ENCODE measurements around the gene ENHO. TPM values are rescaled to one million over a fixed set of nuclear protein-coding genes. Genes with fewer than 3 reads are reported as not detected.

Gene ENHO
- polyA plus RNA-seq, 1 donor from 2014 or later = not detected

GRCh38 chr9:34559624-34560455 lies 37.0 kb upstream of the ENHO start:
- H3K27me3 Mint-ChIP-seq = peaks cover 17% of the 10 kb centered on the region

GRCh38 chr9:34558919-34559623 lies 36.3 kb upstream of the ENHO start:
- Mint-ChIP-seq H3K4me1 (peaks cover 0 to 5% (median 2%) of the 10 kb centered on the region in 3 donors), H3K36me3 (no peaks in the 10 kb centered on the region), H3K9me3 (peaks cover 0 to 8% (median 2%) of the 10 kb centered on the region in 3 donors), H3K27me3 (peaks cover 21% of the 10 kb centered on the region), H3K4me3 (no peak overlapping the region), H3K27ac (peak overlapping the region in 1 of 3 donors; percentile 63)

More at GRCh38 chr9:34559624-34560455, 37.0 kb upstream of the ENHO start:
- peaks cover 0 to 8% (median 2%) of the 10 kb centered on the region in 3 donors for H3K9me3 Mint-ChIP-seq
- no peaks in the 10 kb centered on the region for H3K36me3 Mint-ChIP-seq
- peaks cover 0 to 4% (median 2%) of the 10 kb centered on the region in 3 donors for H3K4me1 Mint-ChIP-seq
- no peak overlapping the region for H3K4me3 Mint-ChIP-seq
- H3K27ac Mint-ChIP-seq = no peak overlapping the region

- Mint-ChIP-seq H3K4me1 (peaks cover 0 to 5% (median 2%) of the 10 kb centered on the region in 3 donors), H3K27me3 (peaks cover 17% of the 10 kb centered on the region), H3K9me3 (peaks cover 0 to 8% (median 2%) of the 10 kb centered on the region in 3 donors), H3K36me3 (no peaks in the 10 kb centered on the region), H3K27ac (no peak overlapping the region), H3K4me3 (no peak overlapping the region)
Measured at GRCh38 chr9:34558364-34558763, 35.6 kb upstream of the ENHO start.

- Mint-ChIP-seq H3K36me3 (no peaks in the 10 kb centered on the region), H3K4me3 (no peak overlapping the region), H3K9me3 (peaks cover 0 to 5% (median 2%) of the 10 kb centered on the region in 3 donors), H3K27me3 (peaks cover 17% of the 10 kb centered on the region), H3K4me1 (peaks cover 0 to 5% (median 2%) of the 10 kb centered on the region in 3 donors), H3K27ac (no peak overlapping the region)
Measured at GRCh38 chr9:34557426-34558321, 34.9 kb upstream of the ENHO start.

GRCh38 chr9:34556949-34557348 lies 34.2 kb upstream of the ENHO start:
- Mint-ChIP-seq H3K4me1 (peaks cover 0 to 5% (median 2%) of the 10 kb centered on the region in 3 donors), H3K9me3 (peaks cover 0 to 5% (median 0%) of the 10 kb centered on the region in 3 donors), H3K36me3 (no peaks in the 10 kb centered on the region), H3K27me3 (peaks cover 17% of the 10 kb centered on the region), H3K4me3 (no peak overlapping the region), H3K27ac (no peak overlapping the region)

GRCh38 chr9:34555936-34556525 lies 33.2 kb upstream of the ENHO start:
- Mint-ChIP-seq H3K36me3 (no peaks in the 10 kb centered on the region), H3K4me3 (no peak overlapping the region), H3K27ac (no peak overlapping the region), H3K9me3 (peaks cover 0 to 3% (median 0%) of the 10 kb centered on the region in 3 donors), H3K4me1 (peaks cover 0 to 5% (median 2%) of the 10 kb centered on the region in 3 donors), H3K27me3 (peaks cover 13% of the 10 kb centered on the region)

- peaks cover 0 to 5% (median 2%) of the 10 kb centered on the region in 3 donors for H3K4me1 Mint-ChIP-seq
- no peak overlapping the region for H3K27ac Mint-ChIP-seq
Measured at GRCh38 chr9:34555500-34555899, 32.7 kb upstream of the ENHO start.

GRCh38 chr9:34555002-34555348 lies 32.2 kb upstream of the ENHO start:
- no peaks in the 10 kb centered on the region for H3K36me3 Mint-ChIP-seq
- H3K4me3 Mint-ChIP-seq = no peak overlapping the region
- H3K4me1 Mint-ChIP-seq = peaks cover 0 to 1% (median 0%) of the 10 kb centered on the region in 3 donors
- peaks cover 0 to 3% (median 0%) of the 10 kb centered on the region in 3 donors for H3K9me3 Mint-ChIP-seq
- no peak overlapping the region for H3K27ac Mint-ChIP-seq
- peaks cover 10% of the 10 kb centered on the region for H3K27me3 Mint-ChIP-seq

More at GRCh38 chr9:34555500-34555899, 32.7 kb upstream of the ENHO start:
- Mint-ChIP-seq H3K9me3 (peaks cover 0 to 3% (median 0%) of the 10 kb centered on the region in 3 donors), H3K4me3 (no peak overlapping the region), H3K27me3 (peaks cover 13% of the 10 kb centered on the region), H3K36me3 (no peaks in the 10 kb centered on the region)

- peaks cover 0 to 1% (median 0%) of the 10 kb centered on the region in 3 donors for H3K4me1 Mint-ChIP-seq
- no peak overlapping the region for H3K4me3 Mint-ChIP-seq
- H3K27me3 Mint-ChIP-seq = peaks cover 10% of the 10 kb centered on the region
- peaks cover 0 to 3% (median 0%) of the 10 kb centered on the region in 3 donors for H3K9me3 Mint-ChIP-seq
- H3K27ac Mint-ChIP-seq = no peak overlapping the region
- no peaks in the 10 kb centered on the region for H3K36me3 Mint-ChIP-seq
Measured at GRCh38 chr9:34554211-34555001, 31.6 kb upstream of the ENHO start.

GRCh38 chr9:34553511-34554021 lies 30.8 kb upstream of the ENHO start:
- no peak overlapping the region for H3K4me3 Mint-ChIP-seq
- peaks cover 0 to 3% (median 0%) of the 10 kb centered on the region in 3 donors for H3K9me3 Mint-ChIP-seq
- peaks cover 0 to 1% (median 0%) of the 10 kb centered on the region in 3 donors for H3K4me1 Mint-ChIP-seq
- H3K36me3 Mint-ChIP-seq = no peaks in the 10 kb centered on the region
- no peak overlapping the region for H3K27ac Mint-ChIP-seq
- peaks cover 8% of the 10 kb centered on the region for H3K27me3 Mint-ChIP-seq

GRCh38 chr9:34552986-34553385 lies 30.2 kb upstream of the ENHO start:
- no peaks in the 10 kb centered on the region for H3K36me3 Mint-ChIP-seq
- no peaks in the 10 kb centered on the region for H3K9me3 Mint-ChIP-seq
- peaks cover 0 to 1% (median 0%) of the 10 kb centered on the region in 3 donors for H3K4me1 Mint-ChIP-seq
- peaks cover 12% of the 10 kb centered on the region for H3K27me3 Mint-ChIP-seq
- no peak overlapping the region for H3K4me3 Mint-ChIP-seq
- H3K27ac Mint-ChIP-seq = no peak overlapping the region

GRCh38 chr9:34552606-34552981 lies 29.8 kb upstream of the ENHO start:
- Mint-ChIP-seq H3K36me3 (no peaks in the 10 kb centered on the region), H3K4me3 (no peak overlapping the region), H3K4me1 (peaks cover 0 to 1% (median 0%) of the 10 kb centered on the region in 3 donors), H3K27me3 (peaks cover 11% of the 10 kb centered on the region), H3K9me3 (no peaks in the 10 kb centered on the region), H3K27ac (no peak overlapping the region)

GRCh38 chr9:34551751-34552605 lies 29.2 kb upstream of the ENHO start:
- peaks cover 0 to 1% (median 0%) of the 10 kb centered on the region in 3 donors for H3K4me1 Mint-ChIP-seq
- no peaks in the 10 kb centered on the region for H3K36me3 Mint-ChIP-seq
- no peaks in the 10 kb centered on the region for H3K9me3 Mint-ChIP-seq
- H3K4me3 Mint-ChIP-seq = no peak overlapping the region
- no peak overlapping the region for H3K27ac Mint-ChIP-seq
- H3K27me3 Mint-ChIP-seq = peaks cover 13% of the 10 kb centered on the region
